BE2C (cell line): Measurements from ENCODE around the gene ADGRF4.

Experiments used
- DNase-seq: peaks from one replicate; pipeline ENCODE4 v3.0.0-alpha.2; 2020
- H3K27me3 ChIP-seq: fragments of 250-450 bp; sonication (Bioruptor Pico); 2 replicates; pipeline ENCODE4 v1.5.1; 2020; ENCODE audit warnings: mild to moderate bottlenecking
- H3K36me3 ChIP-seq: fragments of 250-450 bp; sonication (Bioruptor Pico); 2 replicates; pipeline ENCODE4 v1.5.1; 2020; ENCODE audit warnings: mild to moderate bottlenecking
- H3K4me1 ChIP-seq: fragments of 250-450 bp; sonication (Bioruptor Pico); 2 replicates; pipeline ENCODE4 v1.5.1; 2020
- H3K4me3 ChIP-seq: 2 replicates; pipeline ENCODE4 v1.5.1; 2011; ENCODE audit warnings: low read depth, low read length
- H3K9me3 ChIP-seq: fragments of 250-450 bp; sonication (Bioruptor Pico); 2 replicates; pipeline ENCODE4 v1.5.1; 2020
- CTCF ChIP-seq: IDR thresholded peaks from 2 replicates; pipeline ENCODE4 v1.5.1; 2012; ENCODE audit warnings: mild to moderate bottlenecking, low read depth, low read length

ADGRF4 gene

DNA sequence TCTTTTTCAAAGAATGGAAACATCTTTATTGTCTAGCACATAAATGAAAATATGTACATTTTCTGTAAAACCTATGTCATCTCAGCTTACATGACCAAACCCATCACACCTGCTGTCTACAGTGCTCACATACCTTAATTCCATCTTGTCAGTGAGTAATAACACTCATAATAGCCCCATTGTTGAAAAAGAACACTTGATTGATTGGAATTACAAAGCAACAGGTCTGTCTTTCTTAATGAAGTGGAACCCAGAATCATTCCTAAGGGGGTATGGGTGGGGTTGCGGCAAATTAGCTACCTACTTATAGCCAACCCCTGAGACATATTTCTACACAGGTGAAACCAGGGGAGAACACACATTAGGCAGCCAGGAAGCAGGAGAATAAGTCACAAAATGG lies 20.2 kb downstream of the ADGRF4 start:
- Histone ChIP-seq H3K4me3 (no peak overlapping the region), H3K36me3 (no peaks in the 10 kb centered on the region), H3K27me3 (0 out of 2 replicates have a peak, but pooled peaks cover 5% of the 10 kb centered on the region), H3K4me1 (no peaks in the 10 kb centered on the region), H3K9me3 (no peaks in the 10 kb centered on the region)
- no peak for TF ChIP-seq CTCF
- DNase-seq, result no peak

DNA sequence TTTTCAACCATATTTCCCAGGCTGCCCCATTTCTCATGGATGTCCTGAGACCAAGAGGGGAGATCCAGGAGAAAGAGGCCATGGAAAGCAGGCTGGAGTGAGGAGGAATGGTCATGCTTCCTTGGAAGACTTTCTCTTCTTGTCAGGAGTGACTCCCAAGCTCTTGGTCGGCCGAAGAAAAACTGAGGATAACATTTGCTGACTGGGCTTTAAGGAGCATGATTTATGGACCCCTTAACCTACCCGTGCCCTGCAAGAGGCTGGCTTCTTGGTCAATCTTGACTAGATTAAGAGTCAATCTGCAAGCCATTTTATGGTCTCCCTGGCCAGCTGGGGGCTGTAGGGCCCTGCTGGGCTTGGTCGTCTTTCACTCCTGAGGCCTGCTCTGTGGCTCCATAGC lies 22.8 kb downstream of the ADGRF4 start:
- no peaks in the 10 kb centered on the region for H3K36me3 ChIP-seq
- H3K27me3 ChIP-seq, result 0 out of 2 replicates have a peak, but pooled peaks cover 5% of the 10 kb centered on the region

GRCh38 chr6:47722194-47722593 lies 23.8 kb downstream of the ADGRF4 start:
- no peak overlapping the region for H3K4me3 ChIP-seq
- no peak for TF ChIP-seq CTCF
- H3K36me3 ChIP-seq, result no peaks in the 10 kb centered on the region
- 0 out of 2 replicates have a peak, but pooled peaks cover 5% of the 10 kb centered on the region for H3K27me3 ChIP-seq
- no peak for DNase-seq
- no peaks in the 10 kb centered on the region for H3K4me1 ChIP-seq
- H3K9me3 ChIP-seq, result no peaks in the 10 kb centered on the region

More for the DNA sequence above, 22.8 kb downstream of the ADGRF4 start:
- no peak for TF ChIP-seq CTCF
- Histone ChIP-seq H3K4me3 (no peak overlapping the region), H3K4me1 (no peaks in the 10 kb centered on the region), H3K9me3 (no peaks in the 10 kb centered on the region)
- no peak for DNase-seq

- no peak for TF ChIP-seq CTCF
- Histone ChIP-seq H3K9me3 (no peaks in the 10 kb centered on the region), H3K4me3 (no peak overlapping the region), H3K36me3 (no peaks in the 10 kb centered on the region), H3K27me3 (0 out of 2 replicates have a peak, but pooled peaks cover 5% of the 10 kb centered on the region), H3K4me1 (no peaks in the 10 kb centered on the region)
- no peak for DNase-seq
Observed at GRCh38 chr6:47724300-47724699, 25.9 kb downstream of the ADGRF4 start.

DNA sequence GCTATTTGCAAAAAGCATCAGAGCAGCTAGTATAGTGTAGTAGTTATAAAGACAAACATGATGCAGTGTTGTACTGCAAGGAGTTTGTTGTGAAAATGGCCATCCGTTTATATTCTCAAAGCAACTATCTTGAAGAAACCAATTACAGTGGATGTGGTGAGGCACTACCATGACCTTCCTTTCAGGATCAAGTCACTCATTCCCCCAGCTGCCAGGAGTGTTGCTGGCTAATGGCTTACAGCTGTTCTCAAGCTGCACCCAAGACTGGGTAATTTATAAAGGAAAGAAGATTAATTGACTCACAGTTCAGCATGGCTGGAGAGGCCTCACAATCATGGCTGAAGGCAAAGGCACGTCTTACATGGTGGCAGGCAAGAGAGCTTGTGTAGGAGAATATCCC lies 29.0 kb downstream of the ADGRF4 start:
- no peak for DNase-seq
- no peak for TF ChIP-seq CTCF

GRCh38 chr6:47729019-47729418 lies 30.6 kb downstream of the ADGRF4 start:
- no peaks in the 10 kb centered on the region for H3K36me3 ChIP-seq
- H3K27me3 ChIP-seq, result no peaks in the 10 kb centered on the region
- H3K4me3 ChIP-seq, result no peak overlapping the region
- no peak for TF ChIP-seq CTCF
- no peaks in the 10 kb centered on the region for H3K4me1 ChIP-seq
- DNase-seq, result no peak
- no peaks in the 10 kb centered on the region for H3K9me3 ChIP-seq

More for the DNA sequence above, 29.0 kb downstream of the ADGRF4 start:
- H3K4me3 ChIP-seq, result no peak overlapping the region
- no peaks in the 10 kb centered on the region for H3K27me3 ChIP-seq
- H3K36me3 ChIP-seq, result no peaks in the 10 kb centered on the region
- H3K9me3 ChIP-seq, result no peaks in the 10 kb centered on the region
- H3K4me1 ChIP-seq, result no peaks in the 10 kb centered on the region
